Right atrium auricular region (tissue), 2 donors: ENCODE results near the gene APOL1. TPM values are rescaled to one million over a fixed set of nuclear protein-coding genes. Genes with fewer than 3 reads are reported as not detected.

Source experiments
- DNase-seq: peaks from one replicate; pipeline ENCODE4 v3.0.0-alpha.2; 2019; ENCODE audit warnings: low spot score
- H3K27ac ChIP-seq, 2 donors: fragments of 200-600 bp; sonication (generic); 1 replicate in 1 of 2; 2 replicates in 1 of 2; pipeline ENCODE4 v1.5.1; 2016 to 2019
- H3K27me3 ChIP-seq, 2 donors: fragments of 200-600 bp; sonication (generic); one replicate each; pipeline versions ENCODE4 v1.5.1 to v1.6.0; 2017 to 2019
- H3K36me3 ChIP-seq: fragments of 200-600 bp; sonication (generic); one replicate; pipeline ENCODE4 v1.5.1; 2016
- H3K4me1 ChIP-seq, 2 donors: fragments of 200-600 bp; sonication (generic); one replicate each; pipeline versions ENCODE4 v1.5.1 to v1.6.0; 2017 to 2019
- H3K4me3 ChIP-seq, 2 donors: fragments of 200-600 bp; sonication (generic); 1 replicate in 1 of 2; 2 replicates in 1 of 2; pipeline ENCODE4 v1.5.1; 2017 to 2019; ENCODE audit warnings: mild to moderate bottlenecking in 1 of 2, moderate library complexity in 1 of 2
- H3K9me3 ChIP-seq, 2 donors: fragments of 200-600 bp; sonication (generic); one replicate each; pipeline ENCODE4 v1.5.1; 2019
- CTCF ChIP-seq, 2 donors: fragments of 200-600 bp; sonication (generic); IDR thresholded peaks; one replicate each; pipeline ENCODE4 v1.5.1; 2019; ENCODE audit warnings: antibody characterized with exemption in 2 of 2
- total RNA-seq, 2 donors: library from RNA; depleted of rRNA; stranded (reverse); fragments of >200 nt; gene quantifications; one replicate each; pipeline ENCODE4 v1.1.0, GENCODE V29; 2016

Gene APOL1
- total RNA-seq, 2 donors from 2014 or later: 10.7 to 18.1 TPM

GRCh38 chr22:36299911-36300310, 47.0 kb downstream of the APOL1 start:
- H3K36me3 ChIP-seq: peaks cover 100% of the 10 kb centered on the region
- H3K27me3 ChIP-seq: no peaks in the 10 kb centered on the region
- no peak overlapping the region for H3K4me3 ChIP-seq
- DNase-seq: no peak
- no peaks in the 10 kb centered on the region for H3K9me3 ChIP-seq
- no peak overlapping the region for H3K27ac ChIP-seq
- TF ChIP-seq CTCF (IDR thresholded peaks at IDR 0.05): no peak
- H3K4me1 ChIP-seq: no peaks in the 10 kb centered on the region

DNA sequence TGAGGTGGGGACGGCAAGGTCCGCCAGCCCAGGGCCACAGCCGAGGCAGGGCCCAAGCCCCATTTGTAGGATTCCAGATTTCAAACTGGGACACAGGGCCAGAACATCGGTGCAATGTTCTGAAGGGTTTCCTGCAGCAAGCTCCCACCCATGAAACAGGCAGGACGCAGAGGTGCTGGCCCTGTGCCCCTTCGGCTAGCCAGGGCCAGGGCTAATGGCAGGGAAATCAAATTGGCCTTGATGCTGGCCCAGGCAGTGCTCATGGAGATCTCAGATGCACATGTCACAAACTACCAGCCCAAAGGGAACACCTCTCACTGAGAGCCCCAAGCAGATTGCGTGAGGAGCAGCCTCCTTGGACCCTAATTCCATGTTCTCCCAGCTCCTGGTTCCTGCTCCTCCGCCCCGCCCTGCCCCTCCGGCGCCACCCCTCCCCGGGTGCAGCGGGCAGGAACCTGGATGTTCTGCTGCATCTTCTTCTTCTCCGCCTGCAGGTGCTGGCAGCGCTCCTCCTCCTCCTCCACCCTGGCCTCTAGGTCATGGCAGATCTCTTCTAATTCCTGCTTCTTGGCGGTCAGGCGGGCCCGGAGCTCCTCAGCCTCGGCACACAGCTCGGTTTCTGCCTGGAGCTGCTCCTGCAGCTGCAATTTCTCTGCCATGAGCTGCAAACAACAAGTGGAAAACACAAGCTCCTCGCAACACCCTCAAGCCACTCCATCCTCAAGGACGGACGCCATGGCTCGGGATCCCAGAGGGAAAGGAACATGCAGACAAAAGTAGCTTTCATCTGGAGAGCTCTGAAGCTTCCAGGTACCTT, 47.7 kb downstream of the APOL1 start:
- no peaks in the 10 kb centered on the region for H3K4me1 ChIP-seq
- TF ChIP-seq CTCF (IDR thresholded peaks at IDR 0.05): no peak
- no peaks in the 10 kb centered on the region for H3K9me3 ChIP-seq
- peaks cover 100% of the 10 kb centered on the region for H3K36me3 ChIP-seq
- no peak for DNase-seq
- peak overlapping the region in 1 of 2 donors; percentile 10 for H3K27ac ChIP-seq
- H3K27me3 ChIP-seq: no peaks in the 10 kb centered on the region
- H3K4me3 ChIP-seq: no peak overlapping the region

GRCh38 chr22:36301384-36301828, 48.5 kb downstream of the APOL1 start:
- no peaks in the 10 kb centered on the region for H3K27me3 ChIP-seq
- H3K4me3 ChIP-seq: no peak overlapping the region
- peak overlapping the region; percentile 8 to 29 for H3K27ac ChIP-seq
- peak; percentile 80 for DNase-seq
- H3K4me1 ChIP-seq: no peaks in the 10 kb centered on the region
- no peaks in the 10 kb centered on the region for H3K9me3 ChIP-seq
- H3K36me3 ChIP-seq: peaks cover 100% of the 10 kb centered on the region
- peak; percentile 91 to 97 for TF ChIP-seq CTCF (IDR thresholded peaks at IDR 0.05)

DNA sequence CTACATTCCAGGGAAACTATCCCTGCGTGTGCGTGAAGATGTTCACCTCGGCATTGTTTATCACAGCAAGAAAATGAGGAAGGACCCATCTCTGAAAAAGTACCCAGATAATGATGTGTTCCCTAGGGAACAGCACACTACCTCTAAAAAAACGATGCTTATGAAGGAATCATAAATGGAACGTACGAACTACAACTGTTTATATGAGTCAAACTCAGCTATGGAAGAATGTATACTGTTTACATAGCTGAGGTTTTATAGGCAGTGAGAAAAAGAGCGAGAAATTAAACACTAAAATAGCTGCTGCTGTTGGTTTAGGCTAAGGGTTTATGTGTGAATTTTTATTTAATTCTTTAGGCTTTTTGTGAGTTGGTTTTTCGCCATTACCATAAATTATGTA, 48.9 kb downstream of the APOL1 start:
- Histone ChIP-seq H3K36me3 (peaks cover 100% of the 10 kb centered on the region), H3K27ac (peak overlapping the region; percentile 8 to 29), H3K27me3 (no peaks in the 10 kb centered on the region), H3K4me3 (no peak overlapping the region), H3K9me3 (no peaks in the 10 kb centered on the region), H3K4me1 (no peaks in the 10 kb centered on the region)
- no peak for TF ChIP-seq CTCF (IDR thresholded peaks at IDR 0.05)
- DNase-seq: no peak

GRCh38 chr22:36302439-36303114, 49.6 kb downstream of the APOL1 start:
- TF ChIP-seq CTCF (IDR thresholded peaks at IDR 0.05): no peak
- Histone ChIP-seq H3K27ac (peak overlapping the region in 1 of 2 donors; percentile 8), H3K36me3 (peaks cover 100% of the 10 kb centered on the region), H3K4me1 (no peaks in the 10 kb centered on the region), H3K27me3 (no peaks in the 10 kb centered on the region), H3K4me3 (no peak overlapping the region), H3K9me3 (no peaks in the 10 kb centered on the region)
- no peak for DNase-seq
